NCI-H524 (cell line): ENCODE data around the gene LEP.

Experiments used
- DNase-seq, 2 experiments: peaks; one replicate each; lab custom pipeline; 2025; lab: John Stamatoyannopoulos, UW

Gene LEP

GRCh38 chr7:128240696-128241386 lies at the start of gene LEP:
Gene LEP, plus strand, starts transcription at chr7:128241278. Its CDS starts 10,741 bp downstream, at chr7:128252019.
- DNase-seq = no peak

GRCh38 chr7:128192497-128193142 lies 48.5 kb upstream of the LEP start:
- DNase-seq = no peak

GRCh38 chr7:128194533-128195282 lies 46.4 kb upstream of the LEP start:
- no peak for DNase-seq

DNA sequence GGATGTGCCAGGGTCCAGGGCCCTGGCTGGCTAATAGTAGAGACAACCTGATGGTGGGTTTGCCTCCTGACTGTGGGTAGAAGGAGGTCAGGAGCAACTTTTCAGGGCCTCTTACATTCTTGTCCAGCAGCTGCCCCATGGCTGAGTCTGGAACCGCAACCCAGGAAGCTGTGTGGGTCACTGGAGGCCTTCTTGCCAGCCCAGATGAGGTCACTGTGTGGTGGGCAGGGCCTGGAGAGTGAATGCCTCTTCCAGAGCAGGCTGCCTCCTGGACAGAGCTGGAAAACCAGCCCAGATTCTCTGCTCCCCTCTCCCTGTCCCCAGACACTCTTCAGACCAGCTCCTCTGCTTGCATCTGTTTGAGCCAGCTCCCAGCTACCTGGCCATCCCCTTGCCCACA lies 43.5 kb upstream of the LEP start:
- DNase-seq = no peak

DNA sequence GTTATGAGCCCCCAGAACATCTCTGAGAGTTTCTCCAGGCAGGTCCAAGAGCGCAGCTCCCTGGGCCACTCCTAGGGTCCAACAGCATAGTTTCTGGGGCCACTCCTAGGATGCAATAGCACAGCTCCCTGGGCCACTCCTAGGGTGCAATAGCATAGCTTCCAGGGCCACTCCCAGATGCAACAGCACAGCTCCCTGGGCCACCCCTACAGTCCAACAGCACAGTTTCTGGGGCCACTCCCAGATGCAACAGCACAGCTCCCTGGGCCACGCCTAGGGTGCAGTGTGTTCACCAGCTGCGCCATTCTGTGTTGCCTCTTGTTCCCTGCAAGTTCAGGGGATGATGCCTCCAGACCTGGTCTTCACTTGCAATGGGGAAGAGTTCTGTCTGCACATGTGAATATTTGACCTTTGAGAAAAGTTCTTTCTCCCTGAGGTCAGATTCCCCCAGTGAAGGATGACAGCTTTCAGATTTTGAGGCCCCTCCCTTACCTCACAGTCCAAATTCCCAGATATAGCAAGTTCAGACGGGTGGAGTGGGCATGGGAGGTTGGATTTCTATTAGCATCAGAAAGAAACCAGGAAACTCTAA lies 43.0 kb upstream of the LEP start:
- no peak for DNase-seq

DNA sequence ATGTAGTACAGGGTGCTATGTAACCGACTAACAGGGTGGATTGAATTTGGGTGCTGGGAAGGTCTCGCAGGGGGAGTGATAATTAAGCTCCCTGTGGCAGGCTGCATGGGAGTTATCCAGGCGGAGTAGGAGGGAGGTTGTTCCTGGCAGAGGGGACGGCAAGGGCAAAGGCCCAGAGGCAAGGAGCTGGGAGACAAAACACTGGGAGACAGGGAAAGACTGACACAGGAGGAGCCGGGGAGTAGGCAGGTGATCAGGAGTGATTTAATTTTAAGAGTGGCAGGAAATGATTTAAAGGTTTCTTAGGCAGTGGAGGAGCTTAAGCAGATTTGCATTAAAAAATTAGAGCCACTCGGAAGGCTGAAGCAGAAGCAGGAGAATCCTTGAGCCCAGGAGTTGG lies 40.7 kb upstream of the LEP start:
- DNase-seq = peak in 1 of 2 experiments; percentile 0

DNA sequence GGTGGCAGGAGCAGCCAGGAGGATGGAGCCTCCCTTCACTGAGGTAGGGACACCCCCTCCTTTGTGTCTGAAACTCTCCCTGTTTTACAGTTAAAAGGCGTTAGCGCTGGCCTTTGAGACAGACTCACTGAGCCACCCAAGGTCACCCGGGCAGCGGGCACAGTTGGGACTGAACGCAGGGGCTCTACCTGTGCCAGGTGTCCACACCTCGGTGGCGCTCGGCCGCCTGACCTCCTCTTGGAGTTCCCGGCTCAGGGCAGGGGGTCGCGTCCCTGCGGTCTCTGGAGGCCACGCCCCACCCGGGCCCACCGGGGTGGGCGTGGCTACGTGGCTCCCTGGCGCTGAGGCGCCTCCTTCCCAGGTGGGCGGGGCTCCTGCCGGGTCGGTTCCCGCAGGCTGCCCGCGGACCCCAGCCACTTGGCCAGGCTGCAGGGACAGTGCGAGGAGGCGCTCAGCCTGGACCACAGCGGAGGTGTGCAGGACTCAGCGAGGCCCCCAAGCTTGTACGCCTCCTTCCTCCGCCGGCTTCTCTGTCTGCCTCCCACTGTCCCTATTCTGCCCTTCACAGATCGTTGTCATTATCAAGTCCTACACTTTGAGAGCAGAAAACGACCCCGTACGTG lies 39.9 kb upstream of the LEP start:
- no peak for DNase-seq

DNA sequence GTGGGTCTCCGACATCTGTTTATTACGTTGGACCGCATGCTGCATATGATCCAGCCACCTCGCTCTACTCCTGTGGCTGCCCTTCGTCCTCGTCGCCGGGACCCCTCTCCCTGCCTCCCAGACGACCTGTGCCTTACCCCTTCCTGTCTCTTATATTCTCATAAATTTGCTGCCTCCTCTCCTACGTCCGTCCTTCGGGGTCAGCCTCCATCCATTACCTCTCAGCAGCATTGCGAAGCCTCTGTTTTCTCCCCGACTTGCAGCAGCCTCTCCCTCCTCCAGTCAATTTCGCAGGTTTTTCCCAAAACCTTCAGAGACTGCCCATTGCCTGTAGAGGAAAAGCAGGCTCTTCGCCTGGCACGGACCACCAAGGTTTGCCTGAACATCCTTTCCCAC lies 39.4 kb upstream of the LEP start:
- no peak for DNase-seq

DNA sequence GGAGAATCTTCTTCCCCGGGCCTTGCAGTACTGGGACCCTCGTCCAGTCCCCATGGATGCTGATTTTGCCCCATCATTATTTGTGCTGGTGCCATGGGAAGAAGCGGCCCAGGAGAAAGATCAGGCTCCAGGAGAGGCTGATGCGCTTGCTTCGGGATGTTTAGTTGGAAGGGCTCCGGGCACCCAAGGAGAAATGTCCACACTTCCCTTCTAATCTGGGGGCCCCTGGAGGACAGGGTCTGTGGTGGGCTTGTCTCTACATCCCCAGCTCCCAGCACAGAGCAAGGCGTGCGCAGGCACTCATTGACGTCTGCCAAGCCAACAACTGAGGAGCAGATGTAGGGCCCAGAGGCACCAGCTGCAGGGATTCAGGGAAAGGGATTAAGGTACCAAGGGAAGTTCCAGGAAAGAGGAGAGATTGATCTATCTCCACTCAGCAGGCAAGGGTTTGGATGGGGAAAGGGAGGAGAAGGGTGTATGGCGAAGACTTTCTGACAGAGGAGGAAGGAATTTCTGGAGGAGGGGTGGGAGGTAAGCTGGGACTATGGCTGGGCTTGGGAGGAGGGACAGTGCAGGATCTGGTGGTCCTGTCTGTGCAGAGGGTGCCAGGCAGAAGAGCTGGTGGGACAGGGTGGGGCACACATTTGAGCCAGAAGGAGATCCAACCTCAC lies 38.7 kb upstream of the LEP start:
- peak; percentile 66 to 87 for DNase-seq

DNA sequence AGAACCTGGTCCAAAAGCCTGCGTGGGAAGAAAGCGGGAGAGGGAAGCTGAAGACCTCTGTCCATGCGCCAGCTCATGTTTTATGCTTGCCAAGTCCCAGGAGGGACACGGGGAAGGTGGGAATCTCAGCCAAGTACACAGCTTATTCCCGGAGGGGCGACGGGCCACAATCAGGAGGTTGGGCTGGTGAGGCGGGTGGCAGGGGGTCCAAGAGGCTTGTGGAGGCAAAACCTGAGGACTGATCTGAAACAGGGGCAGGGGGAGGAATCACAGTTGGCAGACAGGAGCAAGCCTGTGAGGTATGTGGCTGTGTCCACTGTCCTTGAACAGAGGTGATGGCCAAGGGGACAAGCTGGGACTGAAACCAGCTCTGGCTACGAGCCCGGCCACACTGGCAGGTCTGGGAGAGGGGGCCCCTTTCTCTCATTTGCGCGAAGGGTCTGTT lies 38.0 kb upstream of the LEP start:
- DNase-seq = no peak

GRCh38 chr7:128203710-128204214 lies 37.3 kb upstream of the LEP start:
- DNase-seq = no peak

DNA sequence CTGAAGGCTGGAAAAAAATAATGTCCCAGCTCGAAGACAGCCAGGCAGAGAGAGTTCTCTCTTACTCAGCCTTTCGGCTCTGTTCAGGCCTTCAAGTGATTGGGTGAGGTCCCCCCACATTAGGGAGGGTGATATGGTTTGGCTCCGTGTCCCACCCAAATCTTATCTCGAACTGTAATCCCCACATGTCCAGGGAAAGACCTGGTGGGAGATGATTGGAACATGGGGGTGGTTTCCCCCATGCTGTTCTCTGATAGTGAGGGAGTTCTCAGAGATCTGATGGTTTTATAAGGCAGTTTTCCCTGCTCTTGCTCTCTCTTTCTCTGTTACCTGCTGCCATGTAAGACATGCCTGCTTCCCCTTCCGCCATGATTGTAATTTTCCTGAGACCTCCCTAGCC lies 36.6 kb upstream of the LEP start:
- no peak for DNase-seq

- no peak for DNase-seq
Observed at GRCh38 chr7:128205068-128205467, 36.0 kb upstream of the LEP start.

DNA sequence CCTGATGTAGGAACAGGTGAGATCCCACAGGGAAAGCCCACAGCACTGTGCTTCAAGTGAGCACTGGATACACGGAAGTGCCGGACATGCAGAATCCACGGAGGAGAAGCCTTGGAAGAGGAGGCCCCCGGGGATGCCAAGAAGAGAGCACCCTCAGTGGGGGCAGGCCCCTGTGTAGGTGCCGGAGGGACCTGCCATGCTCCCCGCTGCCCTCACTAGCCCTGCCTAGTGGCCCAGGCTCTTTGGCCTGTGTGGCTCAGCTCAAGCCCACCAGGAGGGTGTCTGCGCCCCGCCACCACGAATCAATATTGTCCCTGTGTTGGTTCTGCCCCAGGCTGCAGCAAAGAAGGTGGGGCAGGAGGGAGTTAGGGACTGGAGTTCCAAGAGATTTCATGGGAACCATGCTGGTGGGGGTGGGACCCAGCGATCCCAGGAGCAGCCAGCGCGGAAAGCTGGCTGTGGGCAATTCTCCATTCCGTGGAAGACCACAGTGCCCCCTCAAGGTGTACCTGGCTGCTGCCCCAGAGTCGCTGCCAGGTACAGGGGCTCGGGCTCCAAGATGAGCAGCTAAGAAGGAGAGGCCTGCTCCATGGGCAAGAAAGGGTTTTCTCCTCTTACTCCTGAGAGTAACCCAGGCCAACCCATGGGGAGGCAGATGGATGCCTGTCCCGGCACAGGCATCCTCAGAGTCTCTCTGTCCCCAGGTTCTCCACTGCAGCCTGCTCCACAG lies 34.9 kb upstream of the LEP start:
- DNase-seq = no peak

DNA sequence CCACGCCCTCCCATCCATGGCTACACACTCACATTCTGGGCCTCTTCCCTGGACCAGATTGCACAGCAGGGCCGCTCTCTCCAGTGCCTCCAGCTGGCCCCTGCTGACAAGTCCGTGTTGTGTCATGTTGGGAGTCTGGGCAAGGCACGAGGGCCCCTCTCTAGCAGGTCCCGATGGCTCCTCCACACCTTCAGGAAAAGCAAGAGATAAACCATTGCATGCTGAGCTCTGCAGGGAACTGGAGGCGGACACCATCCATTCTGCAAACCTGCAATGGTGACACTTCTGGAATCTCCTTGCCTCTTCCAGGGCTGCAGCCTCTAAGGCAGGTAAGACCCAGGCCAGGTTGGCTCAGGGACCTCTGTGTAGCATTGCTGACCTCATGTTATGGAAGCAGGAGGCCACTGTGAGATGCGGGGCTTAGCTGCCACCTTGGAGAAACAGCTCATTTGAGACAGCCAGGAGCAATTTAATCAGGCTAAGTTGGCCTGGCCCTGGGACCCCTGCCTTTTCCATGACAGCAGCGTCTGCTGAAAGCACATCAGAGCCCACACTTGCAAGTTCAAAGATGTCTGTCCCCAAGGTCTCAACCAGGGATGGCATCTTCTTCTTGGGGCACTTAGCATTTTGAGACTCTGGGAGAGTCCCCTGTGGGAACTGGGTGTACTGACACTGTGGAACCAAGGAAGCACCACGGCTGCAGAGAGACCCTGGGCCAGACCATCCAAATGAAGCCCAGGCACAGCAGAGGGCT lies 34.2 kb upstream of the LEP start:
- peak in 1 of 2 experiments; percentile 62 for DNase-seq

GRCh38 chr7:128207609-128208008 lies 33.5 kb upstream of the LEP start:
- DNase-seq = no peak

DNA sequence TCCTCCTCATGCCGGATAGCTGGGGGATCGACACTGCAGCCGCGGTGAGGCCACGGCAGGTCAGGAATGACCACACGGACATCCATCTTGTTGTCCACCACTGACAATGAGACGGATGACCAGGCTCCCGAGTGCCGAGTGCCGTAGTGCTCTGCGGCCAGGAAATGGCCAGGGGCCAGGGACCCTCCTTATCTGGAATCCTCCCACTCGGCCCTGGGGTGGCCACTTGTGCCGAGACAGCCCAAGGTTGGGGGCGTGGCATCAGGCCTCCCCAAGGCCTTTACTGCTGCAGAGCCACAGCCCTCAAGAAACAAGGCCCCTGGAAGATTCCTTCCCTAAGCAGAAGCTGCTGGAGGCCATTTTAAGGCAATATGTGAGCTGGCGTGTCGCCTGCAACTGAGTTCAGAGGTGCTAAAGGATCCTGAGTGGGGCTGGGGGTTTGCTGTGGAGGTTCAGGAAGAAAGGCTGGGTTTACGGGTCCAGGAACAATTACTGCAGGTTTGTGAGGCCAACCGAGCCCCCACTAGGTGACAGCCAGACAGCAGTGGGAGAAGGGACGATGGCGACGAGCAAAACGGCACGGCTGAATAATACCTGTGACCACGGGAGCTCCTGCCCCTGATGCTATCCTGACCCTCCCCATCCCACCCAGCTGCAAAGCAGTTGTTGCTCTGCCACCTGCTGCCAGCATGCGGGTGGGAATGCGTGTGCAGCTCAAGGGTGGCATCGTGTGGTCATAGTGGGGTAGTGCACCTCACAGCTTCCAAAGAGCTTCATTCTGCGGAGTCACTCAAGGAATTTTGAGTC lies 31.6 kb upstream of the LEP start:
- DNase-seq = peak; percentile 27 to 79

DNA sequence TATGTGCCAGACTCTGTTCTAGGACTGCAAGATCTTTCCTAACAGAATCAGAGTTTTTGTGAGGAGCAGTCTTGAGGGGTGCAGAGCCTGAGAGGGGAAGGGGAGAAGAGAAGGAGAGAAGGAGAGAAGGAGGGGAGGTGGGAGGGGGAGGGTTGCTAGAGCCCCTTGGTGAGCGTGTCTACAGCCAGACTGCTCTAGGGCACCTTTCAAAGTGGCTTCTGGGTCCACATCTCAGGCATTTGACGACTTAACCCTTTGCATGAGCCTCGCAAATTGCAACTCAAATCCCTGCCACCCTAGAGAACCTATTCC lies 31.1 kb upstream of the LEP start:
- no peak for DNase-seq
